ENCODE results near the gene PGGT1B.
"Not testable (repeated sequence)": the region's sequence is repeated elsewhere in the genome, so short reads cannot be mapped to it uniquely, and the experiment has no call there.

The PGGT1B gene

GRCh38 chr5:115260248-115260647 lies 2.4 kb downstream of the PGGT1B start:
- no peak for DNase-seq (ENCODE audit: low read depth in 3 of 3)

GRCh38 chr5:115257981-115258380 lies 4.7 kb downstream of the PGGT1B start:
- no peak for DNase-seq (ENCODE audit: low read depth in 3 of 3)

GRCh38 chr5:115249379-115249778 lies 13.3 kb downstream of the PGGT1B start:
- not testable (repeated sequence) for DNase-seq (ENCODE audit: low read depth in 3 of 3)

- no peak for DNase-seq (ENCODE audit: low read depth in 3 of 3)
These were observed 16.2 kb downstream of the PGGT1B start for GRCh38 chr5:115246361-115246991.

GRCh38 chr5:115243412-115243811 lies 19.3 kb downstream of the PGGT1B start:
- no peak for DNase-seq (ENCODE audit: low read depth in 3 of 3)

GRCh38 chr5:115241881-115242642 lies 20.6 kb downstream of the PGGT1B start:
- DNase-seq (ENCODE audit: low read depth in 3 of 3) = no peak

GRCh38 chr5:115237066-115237465 lies 25.6 kb downstream of the PGGT1B start:
- no peak for DNase-seq (ENCODE audit: low read depth in 3 of 3)

- no peak for DNase-seq (ENCODE audit: low read depth in 3 of 3)
These were observed 26.1 kb downstream of the PGGT1B start for GRCh38 chr5:115236599-115236998.

GRCh38 chr5:115231598-115231997 lies 31.1 kb downstream of the PGGT1B start:
- no peak for DNase-seq (ENCODE audit: low read depth in 3 of 3)

- DNase-seq (ENCODE audit: low read depth in 3 of 3) = no peak
These were observed 33.1 kb downstream of the PGGT1B start for GRCh38 chr5:115229606-115230005.

- DNase-seq (ENCODE audit: low read depth in 3 of 3) = no peak
These were observed 35.4 kb downstream of the PGGT1B start for GRCh38 chr5:115227281-115227680.

GRCh38 chr5:115214541-115214940 lies 48.1 kb downstream of the PGGT1B start:
- no peak for DNase-seq (ENCODE audit: low read depth in 3 of 3)

- DNase-seq (ENCODE audit: low read depth in 3 of 3) = no peak
These were observed 53.4 kb downstream of the PGGT1B start for GRCh38 chr5:115209279-115209678.

- no peak for DNase-seq (ENCODE audit: low read depth in 3 of 3)
These were observed 59.7 kb downstream of the PGGT1B start for GRCh38 chr5:115202952-115203351.

- no peak for DNase-seq (ENCODE audit: low read depth in 3 of 3)
These were observed 66.5 kb downstream of the PGGT1B start for GRCh38 chr5:115196161-115196560.

GRCh38 chr5:115194676-115195075 lies 68.0 kb downstream of the PGGT1B start:
- DNase-seq (ENCODE audit: low read depth in 3 of 3) = no peak

- DNase-seq (ENCODE audit: low read depth in 3 of 3) = no peak
These were observed 69.4 kb downstream of the PGGT1B start for GRCh38 chr5:115193295-115193694.

- no peak for DNase-seq (ENCODE audit: low read depth in 3 of 3)
These were observed 70.6 kb downstream of the PGGT1B start for GRCh38 chr5:115192098-115192497.

- no peak for DNase-seq (ENCODE audit: low read depth in 3 of 3)
These were observed 71.1 kb downstream of the PGGT1B start for GRCh38 chr5:115191474-115192031.

GRCh38 chr5:115190388-115190787 lies 72.3 kb downstream of the PGGT1B start:
- DNase-seq (ENCODE audit: low read depth in 3 of 3) = no peak

GRCh38 chr5:115189866-115190265 lies 72.8 kb downstream of the PGGT1B start:
- DNase-seq (ENCODE audit: low read depth in 3 of 3) = no peak

GRCh38 chr5:115186794-115187193 lies 75.9 kb downstream of the PGGT1B start:
- DNase-seq (ENCODE audit: low read depth in 3 of 3) = no peak

- DNase-seq (ENCODE audit: low read depth in 3 of 3) = no peak
These were observed 77.9 kb downstream of the PGGT1B start for GRCh38 chr5:115184770-115185169.

Measured in stimulated activated CD4-positive, alpha-beta T cell treated with anti-CD3 and anti-CD28 coated beads, TNF-alpha, amount 100 ng/mL, for 4 hours (primary cell).